GM12878 (cell line): Measurements from ENCODE around the gene SLC6A11.

Experiments used
- CHD1 ChIP-seq: IDR thresholded peaks from 2 replicates; pipeline ENCODE4 v1.6.1; 2012; ENCODE audit warnings: low read depth, low read length, improper control_type of control experiment
- CREB1 ChIP-seq: IDR thresholded peaks from 2 replicates; pipeline ENCODE4 v1.6.1; 2012; ENCODE audit warnings: low read depth, mild to moderate bottlenecking, inconsistent platforms
- HDAC2 ChIP-seq: fragments of 200-600 bp; sonication (generic); IDR thresholded peaks from 2 replicates; pipeline ENCODE4 v1.6.1; 2017
- MEF2B ChIP-seq: fragments of 450-650 bp; IDR thresholded peaks from 2 replicates; pipeline ENCODE4 v1.6.1; 2018; ENCODE audit warnings: mild to moderate bottlenecking, moderate library complexity; ENCODE audit not compliant: partially characterized antibody, poor library complexity, severe bottlenecking
- POLR2A ChIP-seq: IDR thresholded peaks from 2 replicates; pipeline ENCODE4 v1.6.1; 2011; ENCODE audit warnings: low read depth, mild to moderate bottlenecking, low read length
- ZNF217 ChIP-seq: fragments of 450-650 bp; IDR thresholded peaks from 2 replicates; pipeline ENCODE4 v1.6.1; 2017; ENCODE audit warnings: antibody characterized with exemption, mild to moderate bottlenecking
- TF ChIP-seq, protein P1 (sequence below), 3 experiments: IDR thresholded peaks in 2 of 3; conservative IDR thresholded peaks in 1 of 3; 2 replicates each; pipeline ENCODE4 v1.5.1; 2011; ENCODE audit warnings: low read depth in 3 of 3, low read length in 3 of 3, mild to moderate bottlenecking in 3 of 3, control low read depth in 2 of 3, moderate library complexity in 2 of 3, inconsistent platforms in 1 of 3, mixed read lengths in 1 of 3; ENCODE audit not compliant: control insufficient read depth in 2 of 3, insufficient read depth in 1 of 3; ENCODE audit errors: extremely low read depth in 1 of 3

DNA sequence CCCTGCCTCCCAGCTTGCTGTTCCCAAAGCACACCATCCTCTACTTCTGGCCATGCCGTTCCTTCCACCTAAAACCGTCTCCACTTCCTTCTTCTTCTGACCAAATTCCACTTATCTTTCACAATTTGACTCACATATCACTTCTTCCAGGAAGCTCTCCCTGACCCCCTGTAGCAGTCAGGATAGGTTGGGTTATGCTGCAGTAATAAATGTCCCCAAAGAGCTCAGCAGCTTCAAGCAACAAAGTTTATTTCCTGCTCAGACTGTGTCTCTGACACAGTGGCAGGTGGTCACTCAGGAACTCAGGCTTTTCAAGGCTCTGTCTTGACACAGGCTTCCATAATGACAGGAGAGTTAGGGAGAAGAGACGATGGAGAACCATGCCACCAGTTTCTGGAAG lies 27.4 kb downstream of the SLC6A11 start:
- TF ChIP-seq CREB1 (no peak), MEF2B (no peak), HDAC2 (no peak), CHD1 (no peak), POLR2A (no peak), ZNF217 (no peak)
- TF ChIP-seq, protein P1, sequence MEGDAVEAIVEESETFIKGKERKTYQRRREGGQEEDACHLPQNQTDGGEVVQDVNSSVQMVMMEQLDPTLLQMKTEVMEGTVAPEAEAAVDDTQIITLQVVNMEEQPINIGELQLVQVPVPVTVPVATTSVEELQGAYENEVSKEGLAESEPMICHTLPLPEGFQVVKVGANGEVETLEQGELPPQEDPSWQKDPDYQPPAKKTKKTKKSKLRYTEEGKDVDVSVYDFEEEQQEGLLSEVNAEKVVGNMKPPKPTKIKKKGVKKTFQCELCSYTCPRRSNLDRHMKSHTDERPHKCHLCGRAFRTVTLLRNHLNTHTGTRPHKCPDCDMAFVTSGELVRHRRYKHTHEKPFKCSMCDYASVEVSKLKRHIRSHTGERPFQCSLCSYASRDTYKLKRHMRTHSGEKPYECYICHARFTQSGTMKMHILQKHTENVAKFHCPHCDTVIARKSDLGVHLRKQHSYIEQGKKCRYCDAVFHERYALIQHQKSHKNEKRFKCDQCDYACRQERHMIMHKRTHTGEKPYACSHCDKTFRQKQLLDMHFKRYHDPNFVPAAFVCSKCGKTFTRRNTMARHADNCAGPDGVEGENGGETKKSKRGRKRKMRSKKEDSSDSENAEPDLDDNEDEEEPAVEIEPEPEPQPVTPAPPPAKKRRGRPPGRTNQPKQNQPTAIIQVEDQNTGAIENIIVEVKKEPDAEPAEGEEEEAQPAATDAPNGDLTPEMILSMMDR (IDR thresholded peaks at IDR 0.05 in 2 of 3, conservative IDR thresholded peaks at IDR 0.05 in 1 of 3; ENCODE audit: control insufficient read depth in 2 of 3, extremely low read depth in 1 of 3, insufficient read depth in 1 of 3, low read depth in 3 of 3, low read length in 3 of 3): no peak
